COLO668 (cell line): ENCODE results near the gene ADAMTS13.
"Not testable (repeated sequence)": the region's sequence is repeated elsewhere in the genome, so short reads cannot be mapped to it uniquely, and the experiment has no call there.

Source experiments
- DNase-seq: peaks from one replicate; lab custom pipeline; 2025; ENCODE audit not compliant: unreplicated experiment; lab: John Stamatoyannopoulos, UW

Gene ADAMTS13

DNA sequence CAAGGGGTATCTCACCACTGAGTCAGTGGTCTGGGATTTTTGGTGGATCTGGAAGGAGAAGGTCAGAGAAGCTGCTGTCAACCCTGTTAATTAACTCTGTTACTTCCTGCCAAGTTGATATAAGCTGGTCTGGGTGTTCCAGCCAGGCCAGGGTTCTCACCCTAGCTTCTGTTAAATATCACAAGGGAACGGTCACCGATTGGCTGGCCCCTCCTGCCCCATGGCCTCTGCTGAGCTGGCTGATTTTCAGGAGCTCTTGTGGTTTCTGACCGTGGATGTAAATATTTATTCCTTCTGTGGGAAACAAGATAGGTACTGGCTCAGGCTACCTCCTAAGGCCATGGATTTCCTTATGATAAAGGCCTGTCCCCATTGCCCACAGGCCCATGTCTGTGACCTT is 1.0 kb downstream of the ADAMTS13 start:
- no peak for DNase-seq

DNA sequence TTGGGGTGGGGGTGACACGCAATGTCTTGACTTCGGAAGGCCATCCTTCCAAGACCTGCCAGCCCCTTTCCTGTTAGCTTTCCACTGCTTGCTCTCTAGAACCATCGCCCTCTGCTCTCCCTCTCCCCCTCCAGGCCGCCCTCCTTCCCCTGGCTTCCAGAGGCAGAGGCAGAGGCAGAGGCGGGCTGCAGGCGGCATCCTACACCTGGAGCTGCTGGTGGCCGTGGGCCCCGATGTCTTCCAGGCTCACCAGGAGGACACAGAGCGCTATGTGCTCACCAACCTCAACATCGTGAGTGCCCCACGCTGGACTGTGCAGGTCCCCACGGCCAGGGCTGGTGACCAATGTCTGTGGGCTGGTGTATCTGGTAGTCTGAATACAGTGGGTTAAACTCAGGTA is 2.0 kb downstream of the ADAMTS13 start:
- no peak for DNase-seq

DNA sequence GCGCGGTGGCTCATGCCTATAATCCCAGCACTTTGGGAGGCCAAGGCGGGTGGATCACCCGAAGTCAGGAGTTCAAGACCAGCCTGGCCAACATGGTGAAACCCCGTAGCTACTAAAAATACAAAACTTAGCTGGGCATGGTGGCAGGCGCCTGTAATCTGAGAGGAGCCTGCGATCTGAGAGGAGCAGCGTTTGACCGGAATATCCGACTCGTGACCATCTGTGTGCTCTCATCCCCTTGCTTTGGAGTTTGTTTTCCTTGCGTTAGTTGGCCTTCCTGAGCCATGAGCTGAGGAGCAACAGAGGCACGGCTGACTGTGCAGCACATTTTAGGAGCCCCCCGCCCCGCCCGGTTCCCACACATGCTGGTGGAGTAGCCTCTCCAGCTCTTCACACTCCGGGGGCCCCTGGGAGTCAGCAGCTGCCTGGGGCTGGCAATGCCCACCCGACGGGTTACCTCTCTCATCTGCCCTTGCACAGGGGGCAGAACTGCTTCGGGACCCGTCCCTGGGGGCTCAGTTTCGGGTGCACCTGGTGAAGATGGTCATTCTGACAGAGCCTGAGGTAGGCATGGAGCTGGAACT is 3.0 kb downstream of the ADAMTS13 start:
- no peak for DNase-seq

DNA sequence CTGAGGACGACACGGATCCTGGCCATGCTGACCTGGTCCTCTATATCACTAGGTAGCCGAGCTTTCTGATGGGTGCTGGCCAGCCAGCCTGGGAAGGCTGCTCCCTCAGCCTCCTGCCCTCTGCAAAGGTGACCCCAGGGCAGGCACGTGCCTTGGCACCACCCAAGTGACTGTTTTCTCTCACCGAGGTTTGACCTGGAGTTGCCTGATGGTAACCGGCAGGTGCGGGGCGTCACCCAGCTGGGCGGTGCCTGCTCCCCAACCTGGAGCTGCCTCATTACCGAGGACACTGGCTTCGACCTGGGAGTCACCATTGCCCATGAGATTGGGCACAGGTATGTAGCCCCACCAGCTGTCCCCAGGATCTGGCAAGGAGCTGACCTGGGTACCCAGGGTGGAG is 3.8 kb downstream of the ADAMTS13 start:
- DNase-seq: no peak

DNA sequence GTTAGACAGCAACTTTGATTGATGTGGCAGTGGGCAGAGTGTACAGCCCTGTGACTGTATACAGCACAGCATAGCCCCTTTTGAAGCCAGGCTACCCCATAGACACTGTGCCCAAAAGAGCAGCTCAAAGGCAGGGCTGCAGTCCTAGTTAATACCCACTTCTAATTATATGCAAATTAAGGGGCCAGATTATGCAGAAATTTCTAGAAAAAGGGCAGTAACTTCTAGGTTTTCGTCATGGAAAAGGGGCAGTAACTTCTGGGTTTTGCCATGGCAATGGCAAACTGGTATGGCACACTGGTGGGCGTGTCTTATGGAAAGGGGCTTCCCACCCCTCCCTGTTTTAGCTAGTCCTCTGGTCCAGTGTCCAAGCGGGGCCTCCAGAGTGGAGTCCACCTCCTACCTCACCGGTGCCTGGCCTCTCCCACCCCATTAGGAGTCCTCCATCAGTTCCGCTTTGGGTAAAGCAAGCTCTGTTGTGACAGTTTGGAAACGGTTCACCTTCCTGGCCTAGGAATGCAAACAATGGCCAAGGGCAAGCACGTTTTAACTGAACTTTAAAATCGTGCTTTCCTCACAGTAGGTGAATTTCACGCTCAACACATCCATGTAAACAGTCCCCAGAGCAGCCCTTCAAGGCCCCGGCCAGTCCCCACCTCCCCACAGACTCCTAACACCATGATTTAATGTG is 5.6 kb downstream of the ADAMTS13 start:
- DNase-seq: no peak

DNA sequence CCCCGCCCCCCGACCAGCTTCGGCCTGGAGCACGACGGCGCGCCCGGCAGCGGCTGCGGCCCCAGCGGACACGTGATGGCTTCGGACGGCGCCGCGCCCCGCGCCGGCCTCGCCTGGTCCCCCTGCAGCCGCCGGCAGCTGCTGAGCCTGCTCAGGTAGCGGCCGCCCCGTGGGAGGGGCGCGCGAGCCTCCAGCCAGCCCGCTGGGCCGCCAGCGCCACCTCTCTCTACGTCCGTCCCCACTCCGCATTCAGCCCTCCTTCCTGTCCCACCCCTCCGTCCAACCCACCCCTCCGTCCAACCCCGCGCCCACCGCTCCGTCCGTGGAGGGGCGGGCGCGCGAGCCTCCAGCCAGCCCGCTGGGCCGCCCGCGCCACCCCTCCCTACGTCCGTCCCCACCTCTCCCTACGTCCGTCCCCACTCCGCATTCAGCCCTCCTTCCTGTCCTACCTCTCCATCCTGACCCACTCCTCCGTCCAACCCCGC is 6.5 kb downstream of the ADAMTS13 start:
- DNase-seq: peak; percentile 74

DNA sequence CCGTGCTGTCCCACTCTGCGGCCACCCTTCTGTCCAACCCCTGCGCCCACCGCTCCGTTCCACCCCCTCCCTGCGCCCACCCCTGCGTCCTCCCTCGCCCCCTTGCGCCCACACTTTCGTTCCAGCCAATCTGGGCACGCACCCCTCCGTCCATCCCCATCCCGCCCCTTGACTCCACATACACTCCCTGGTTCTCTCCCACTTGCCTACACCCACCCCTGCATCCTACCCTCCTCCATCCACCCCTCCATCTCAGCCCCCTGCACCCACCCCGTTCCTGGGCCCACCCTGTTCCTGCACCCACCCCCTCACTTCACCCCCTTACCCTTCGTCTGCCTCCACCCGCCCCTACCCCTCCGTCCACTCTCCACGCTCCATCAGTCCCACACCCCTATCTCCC is 7.0 kb downstream of the ADAMTS13 start:
- no peak for DNase-seq

DNA sequence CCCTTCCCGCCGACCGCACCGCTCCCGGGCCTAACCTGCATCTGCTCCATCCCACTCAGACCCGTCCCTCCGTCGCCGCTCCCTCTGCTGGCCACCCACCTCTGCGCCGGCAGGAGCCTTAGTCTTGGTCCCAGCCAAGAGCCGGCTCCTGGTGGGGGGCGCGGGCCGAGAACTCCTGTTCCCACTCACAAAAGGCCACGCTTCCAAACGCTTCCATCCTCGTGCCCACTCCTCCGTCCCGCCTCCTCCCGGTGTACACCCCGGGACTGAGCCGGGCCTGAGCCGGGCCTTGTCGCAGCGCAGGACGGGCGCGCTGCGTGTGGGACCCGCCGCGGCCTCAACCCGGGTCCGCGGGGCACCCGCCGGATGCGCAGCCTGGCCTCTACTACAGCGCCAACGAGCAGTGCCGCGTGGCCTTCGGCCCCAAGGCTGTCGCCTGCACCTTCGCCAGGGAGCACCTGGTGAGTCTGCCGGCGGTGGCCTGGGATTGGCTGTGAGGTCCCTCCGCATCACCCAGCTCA is 7.5 kb downstream of the ADAMTS13 start:
- peak; percentile 51 for DNase-seq

DNA sequence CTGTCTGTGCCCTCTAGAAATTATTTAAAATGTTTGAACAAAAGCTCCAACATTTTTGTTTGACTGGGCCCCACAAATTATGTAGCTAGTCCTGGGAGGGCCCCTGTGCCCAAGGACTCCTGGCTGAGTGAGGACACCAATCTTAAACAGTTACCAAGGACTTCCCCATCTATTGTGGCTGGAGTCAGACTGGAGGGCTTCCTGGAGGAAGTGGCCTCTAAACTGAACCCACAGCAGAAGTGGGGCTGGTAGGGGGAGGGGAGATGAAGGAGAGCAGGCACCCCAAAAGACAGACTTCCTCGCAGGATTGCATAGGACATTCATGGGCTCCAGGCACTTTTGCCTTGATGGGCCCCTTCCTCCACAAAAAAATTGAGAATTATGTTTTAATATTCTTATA is 8.1 kb downstream of the ADAMTS13 start:
- no peak for DNase-seq

DNA sequence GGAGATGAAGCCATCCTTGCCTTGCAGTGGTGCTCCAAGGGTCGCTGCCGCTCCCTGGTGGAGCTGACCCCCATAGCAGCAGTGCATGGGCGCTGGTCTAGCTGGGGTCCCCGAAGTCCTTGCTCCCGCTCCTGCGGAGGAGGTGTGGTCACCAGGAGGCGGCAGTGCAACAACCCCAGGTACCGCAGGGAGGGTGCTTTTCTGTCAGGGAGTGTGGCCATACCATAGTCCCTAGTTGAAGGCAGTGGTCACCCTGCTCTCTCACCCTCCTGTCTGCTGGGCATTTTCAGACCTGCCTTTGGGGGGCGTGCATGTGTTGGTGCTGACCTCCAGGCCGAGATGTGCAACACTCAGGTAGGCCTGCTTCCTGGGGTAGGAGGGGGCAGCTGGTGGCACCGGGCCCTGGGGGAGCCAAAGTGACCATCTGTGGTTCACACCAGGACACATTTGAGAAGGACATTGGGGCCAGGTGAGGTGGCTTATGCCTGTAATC is 11.2 kb downstream of the ADAMTS13 start:
- DNase-seq: no peak

DNA sequence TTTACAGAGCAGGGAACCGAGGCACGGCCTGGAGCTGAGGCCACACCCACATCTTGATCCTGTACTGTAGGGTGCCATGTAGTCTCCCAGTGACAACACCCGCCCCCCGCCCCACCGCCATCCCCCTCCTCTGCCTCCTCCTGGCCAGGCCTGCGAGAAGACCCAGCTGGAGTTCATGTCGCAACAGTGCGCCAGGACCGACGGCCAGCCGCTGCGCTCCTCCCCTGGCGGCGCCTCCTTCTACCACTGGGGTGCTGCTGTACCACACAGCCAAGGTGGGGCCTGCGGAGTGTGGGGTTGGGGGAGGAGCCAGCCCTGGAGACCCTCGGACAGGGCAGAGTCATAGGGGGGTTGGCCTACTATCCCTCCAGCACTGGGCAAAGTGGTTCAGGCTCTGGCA is 14.5 kb downstream of the ADAMTS13 start:
- no peak for DNase-seq

DNA sequence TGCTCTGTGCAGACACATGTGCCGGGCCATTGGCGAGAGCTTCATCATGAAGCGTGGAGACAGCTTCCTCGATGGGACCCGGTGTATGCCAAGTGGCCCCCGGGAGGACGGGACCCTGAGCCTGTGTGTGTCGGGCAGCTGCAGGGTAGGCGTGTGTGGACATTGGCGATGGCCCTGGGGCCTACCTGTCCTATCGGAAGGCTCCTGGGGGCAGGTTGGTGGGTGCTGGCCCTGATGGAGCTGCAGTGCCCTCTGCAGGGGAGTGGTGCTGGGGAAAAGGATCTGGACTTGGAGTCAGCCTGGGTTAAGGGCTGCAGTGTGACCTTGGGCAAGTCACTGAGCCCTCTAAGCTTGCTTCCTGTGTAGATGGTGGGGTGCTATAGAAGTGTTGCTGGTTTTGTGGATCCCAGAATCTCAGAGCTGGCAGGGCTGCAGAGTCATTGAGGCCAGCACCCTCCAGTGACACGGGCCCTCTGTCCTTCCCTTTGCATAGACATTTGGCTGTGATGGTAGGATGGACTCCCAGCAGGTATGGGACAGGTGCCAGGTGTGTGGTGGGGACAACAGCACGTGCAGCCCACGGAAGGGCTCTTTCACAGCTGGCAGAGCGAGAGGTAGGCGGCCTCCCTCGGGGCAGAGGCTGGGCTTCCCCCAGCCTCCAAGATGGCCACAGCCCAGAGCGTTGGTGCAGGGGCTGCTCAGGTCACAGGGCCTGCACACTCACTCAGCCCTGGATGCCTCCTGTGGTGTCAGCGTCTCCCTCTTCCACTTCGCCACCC is 15.8 kb downstream of the ADAMTS13 start:
- no peak for DNase-seq

DNA sequence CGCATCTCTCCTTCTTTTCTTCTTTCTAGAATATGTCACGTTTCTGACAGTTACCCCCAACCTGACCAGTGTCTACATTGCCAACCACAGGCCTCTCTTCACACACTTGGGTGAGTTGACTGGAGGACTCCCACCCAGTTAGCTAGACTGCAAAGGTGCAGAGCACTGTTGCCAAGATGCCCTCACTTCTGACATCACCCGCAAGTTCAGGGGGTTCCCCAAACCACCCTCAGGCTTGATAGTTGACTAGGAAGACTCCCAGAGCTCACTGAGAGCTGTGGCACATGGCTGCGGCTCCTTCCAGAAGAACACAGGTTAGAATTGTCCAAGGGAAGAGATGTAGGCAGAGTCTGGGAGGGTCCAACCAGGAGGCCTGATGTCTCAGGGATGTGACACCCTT is 17.2 kb downstream of the ADAMTS13 start:
- no peak for DNase-seq

DNA sequence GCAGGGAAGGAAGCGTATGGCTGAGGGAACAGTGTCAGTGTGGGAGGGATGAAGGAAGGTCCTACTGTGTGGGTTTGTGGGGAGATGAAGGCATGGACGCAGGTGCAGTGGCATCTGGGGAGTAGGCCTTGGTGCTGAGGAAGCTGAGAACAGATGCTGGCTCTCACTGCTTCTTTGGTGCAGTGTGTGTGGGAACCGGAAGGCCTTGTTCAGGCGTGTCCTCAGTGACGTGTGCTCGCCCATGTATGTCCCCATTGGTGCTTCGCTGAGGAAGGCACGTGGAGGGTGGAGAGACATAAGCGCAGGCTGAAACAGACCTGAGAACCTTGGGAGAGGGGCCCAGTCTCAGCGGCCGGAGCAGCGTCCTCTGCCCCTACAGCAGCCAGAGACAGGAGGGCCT is 18.7 kb downstream of the ADAMTS13 start:
- no peak for DNase-seq

DNA sequence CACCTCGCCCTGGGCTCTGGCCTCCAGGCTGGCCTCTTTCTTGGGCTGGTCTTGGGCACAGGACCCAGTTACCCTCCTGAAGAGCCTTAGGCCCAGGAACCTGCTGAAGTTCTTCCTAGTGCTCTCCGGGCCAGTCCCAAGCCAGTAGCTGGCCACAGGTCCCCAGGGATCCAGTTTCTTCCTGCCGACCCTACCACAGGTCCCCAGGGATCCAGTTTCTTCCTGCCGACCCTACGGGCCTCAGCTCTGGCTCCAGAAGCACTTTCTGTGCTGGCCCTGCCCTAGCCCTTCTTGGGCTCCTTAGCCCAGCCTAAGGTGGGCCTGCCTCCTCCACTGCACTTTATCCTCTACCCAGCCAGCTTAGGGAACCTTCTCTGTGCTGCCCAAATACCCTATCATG is 19.4 kb downstream of the ADAMTS13 start:
- no peak for DNase-seq

DNA sequence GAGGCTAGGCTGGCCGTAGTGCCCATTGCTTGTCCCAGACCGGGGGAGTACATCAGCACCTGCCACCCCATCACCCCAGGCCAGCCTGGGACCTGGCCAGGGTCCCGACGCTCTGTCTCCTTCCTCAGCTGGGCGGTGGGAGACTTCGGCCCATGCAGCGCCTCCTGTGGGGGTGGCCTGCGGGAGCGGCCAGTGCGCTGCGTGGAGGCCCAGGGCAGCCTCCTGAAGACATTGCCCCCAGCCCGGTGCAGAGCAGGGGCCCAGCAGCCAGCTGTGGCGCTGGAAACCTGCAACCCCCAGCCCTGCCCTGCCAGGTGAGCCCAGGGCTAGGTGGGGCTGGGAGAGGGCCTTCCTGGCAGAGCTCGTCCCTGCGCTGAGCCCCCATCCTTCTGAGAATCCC is 21.1 kb downstream of the ADAMTS13 start:
- no peak for DNase-seq

DNA sequence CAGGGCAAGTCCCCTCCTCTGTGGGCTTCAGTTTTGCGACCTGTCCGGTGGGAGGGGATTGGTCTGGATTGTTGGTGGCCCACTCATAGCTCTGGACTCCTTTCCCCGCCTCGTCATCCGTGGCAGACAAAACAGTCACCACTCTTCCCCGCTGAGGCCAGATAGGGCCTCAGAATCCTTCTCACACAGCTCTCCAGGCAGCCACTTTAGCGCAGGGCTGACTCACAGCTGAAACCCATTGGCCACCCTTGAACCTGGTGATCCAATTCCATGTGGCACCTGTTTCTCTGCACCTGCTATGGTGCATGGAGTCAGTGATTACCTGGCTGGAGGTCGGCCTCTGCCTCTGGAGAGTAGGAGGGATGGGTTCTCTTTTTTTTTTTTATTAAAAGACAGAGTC is 21.8 kb downstream of the ADAMTS13 start:
- peak; percentile 56 for DNase-seq

DNA sequence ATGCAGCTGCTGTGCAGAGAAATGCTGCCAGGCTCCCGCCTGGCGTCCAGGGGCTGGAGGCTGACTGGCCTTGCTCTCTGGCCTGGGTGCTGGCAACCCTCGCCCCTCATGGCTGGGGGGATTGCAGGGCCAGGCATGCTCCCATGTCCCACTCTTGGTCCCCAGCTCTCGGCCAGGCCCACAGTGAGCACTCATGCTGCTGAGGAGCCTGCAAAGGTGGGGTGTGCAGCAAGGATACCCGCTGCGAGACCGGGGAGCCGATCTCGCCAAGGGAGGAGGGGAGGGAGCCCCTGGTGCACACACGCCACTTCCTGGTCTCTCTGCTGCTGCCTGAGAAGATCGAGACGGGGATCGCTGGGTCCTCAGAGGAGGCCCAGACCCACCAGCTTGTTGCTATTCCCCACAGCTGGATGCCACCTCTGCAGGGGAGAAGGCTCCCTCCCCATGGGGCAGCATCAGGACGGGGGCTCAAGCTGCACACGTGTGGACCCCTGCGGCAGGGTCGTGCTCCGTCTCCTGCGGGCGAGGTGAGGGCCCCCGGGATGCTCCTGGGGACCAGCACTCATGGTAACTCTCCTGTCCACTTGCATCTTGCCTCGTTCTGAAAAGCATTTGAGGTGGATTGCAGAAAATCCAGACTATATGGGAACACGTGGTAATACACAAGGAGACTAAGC is 23.3 kb downstream of the ADAMTS13 start:
- DNase-seq: no peak

DNA sequence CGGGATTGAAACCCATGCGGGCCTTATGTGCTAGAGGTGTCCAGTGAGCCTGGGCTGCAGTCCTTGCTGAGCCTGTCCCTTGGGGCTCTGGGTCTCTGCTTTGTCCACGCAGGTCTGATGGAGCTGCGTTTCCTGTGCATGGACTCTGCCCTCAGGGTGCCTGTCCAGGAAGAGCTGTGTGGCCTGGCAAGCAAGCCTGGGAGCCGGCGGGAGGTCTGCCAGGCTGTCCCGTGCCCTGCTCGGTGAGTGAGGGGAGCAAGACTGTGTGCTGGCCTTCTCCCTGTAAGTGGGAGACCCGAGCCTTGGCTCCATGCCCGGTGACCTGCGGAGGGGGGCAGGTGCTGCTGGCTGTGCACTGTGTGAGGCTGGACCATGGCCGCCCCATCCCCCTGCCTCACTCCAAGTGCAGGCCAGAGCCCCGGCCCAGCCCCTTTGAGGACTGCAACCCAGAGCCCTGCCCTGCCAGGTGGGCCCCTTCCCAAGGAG is 26.4 kb downstream of the ADAMTS13 start:
- no peak for DNase-seq

DNA sequence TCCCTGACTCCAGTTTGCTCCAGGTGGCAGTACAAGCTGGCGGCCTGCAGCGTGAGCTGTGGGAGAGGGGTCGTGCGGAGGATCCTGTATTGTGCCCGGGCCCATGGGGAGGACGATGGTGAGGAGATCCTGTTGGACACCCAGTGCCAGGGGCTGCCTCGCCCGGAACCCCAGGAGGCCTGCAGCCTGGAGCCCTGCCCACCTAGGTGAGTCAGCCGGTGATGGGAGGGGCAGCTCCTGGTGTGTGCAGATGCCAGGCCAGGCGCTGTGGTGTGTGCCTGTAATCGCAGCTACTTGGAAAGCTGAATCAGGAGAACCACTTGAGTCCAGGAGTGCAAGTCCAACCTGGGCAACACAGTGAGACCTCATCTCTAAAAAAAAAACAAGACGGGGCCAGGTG is 27.6 kb downstream of the ADAMTS13 start:
- peak; percentile 64 for DNase-seq

DNA sequence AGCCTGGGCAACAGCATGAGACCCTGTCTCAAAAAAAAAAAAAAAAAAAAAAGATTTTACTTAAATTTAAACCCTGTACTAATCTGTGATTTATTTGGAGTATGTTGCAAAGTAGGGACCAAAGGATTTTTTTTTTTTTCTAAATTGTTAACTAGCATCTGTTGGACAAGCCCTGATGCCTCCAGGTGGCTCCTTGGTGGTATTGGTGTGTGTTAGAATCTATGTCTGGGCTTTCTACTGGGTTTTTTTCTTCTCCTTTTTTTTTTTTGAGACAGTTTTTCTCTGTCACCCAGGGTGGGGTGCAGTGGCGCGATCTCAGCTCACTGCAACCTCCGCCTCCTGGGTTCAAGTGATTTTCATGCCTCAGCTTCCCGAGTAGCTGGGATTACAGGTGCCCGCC is 29.7 kb downstream of the ADAMTS13 start:
- DNase-seq: not testable (repeated sequence)
